Spleen (tissue), 7 donors: ENCODE measurements around the gene KRTAP4-7.

Experiments used
- CTCF ChIP-seq, 11 experiments: fragments of 200-600 bp in 7 of 11; fragments of 450-650 bp in 4 of 11; sonication (generic) in 4 of 11; IDR thresholded peaks in 8 of 11; conservative IDR thresholded peaks in 3 of 11; 1 replicate in 7 of 11; 2 replicates in 4 of 11; pipeline versions ENCODE4 v1.4.0 to v1.8.0; 2016 to 2021; ENCODE audit warnings: antibody characterized with exemption in 11 of 11, inconsistent platforms in 4 of 11, mild to moderate bottlenecking in 1 of 11
- POLR2AphosphoS5 ChIP-seq, 3 donors: sonication (generic); formaldehyde crosslinking; IDR thresholded peaks; one replicate each; pipeline ENCODE4 v1.5.1; 2017; ENCODE audit warnings: antibody characterized with exemption in 3 of 3
- donor health status: DM: no; HTN: no; CAD: no; lungs with moderate emphysema.
- donor health status: DM: no; HTN: no; CAD: no.
- donor health status: DM: no; HTN: no; CAD: no.

DNA sequence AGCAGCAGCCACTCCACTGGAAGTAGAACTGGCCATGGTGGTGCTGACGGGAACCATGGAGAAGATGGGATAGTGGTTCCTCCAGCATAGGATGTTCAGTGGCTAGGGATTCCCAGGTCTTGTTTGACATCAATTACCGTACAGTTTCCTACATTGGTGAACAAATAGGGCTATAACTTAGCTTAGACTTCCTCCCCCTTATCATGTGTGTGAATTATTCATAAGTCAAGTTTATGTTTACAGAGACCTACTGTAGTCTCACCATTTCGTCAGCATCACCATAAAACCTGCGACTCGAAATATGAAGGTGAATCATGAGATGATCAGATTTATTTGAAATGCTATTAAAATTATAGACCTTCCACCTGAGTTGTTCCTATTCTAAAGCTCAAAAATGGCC, 25.2 kb upstream of the KRTAP4-7 start:
- TF ChIP-seq CTCF (IDR thresholded peaks at IDR 0.05 in 8 of 11, conservative IDR thresholded peaks at IDR 0.05 in 3 of 11) (no peak), POLR2AphosphoS5 (IDR thresholded peaks at IDR 0.05) (no peak)
